Adrenal gland (tissue), 12 donors: ENCODE data around the gene DIPK2B. TPM values are rescaled to one million over a fixed set of nuclear protein-coding genes. Genes with fewer than 3 reads are reported as not detected.

Experiments used
- DNase-seq, 7 donors: peaks; one replicate each; pipeline ENCODE4 v3.0.0-alpha.2; 2019 to 2020
- H3K27ac ChIP-seq, 5 donors: fragments of 200-600 bp; sonication (generic) in 4 of 5; 1 replicate in 3 of 5; 2 replicates in 2 of 5; pipeline versions ENCODE4 v1.5.1 to v1.8.0; 2016 to 2020; ENCODE audit warnings: mild to moderate bottlenecking in 1 of 5
- H3K27me3 ChIP-seq: fragments of 200-600 bp; 2 replicates; pipeline ENCODE4 v1.8.0; 2021
- H3K36me3 ChIP-seq, 2 donors: fragments of 200-600 bp; replicated peaks in 1 of 2; 1 replicate in 1 of 2; 2 replicates in 1 of 2; pipeline versions ENCODE4 v1.5.1 to v1.8.0; 2018 to 2022
- H3K4me1 ChIP-seq, 2 donors: fragments of 200-600 bp; replicated peaks in 1 of 2; 1 replicate in 1 of 2; 2 replicates in 1 of 2; pipeline versions ENCODE4 v1.5.1 to v1.8.0; 2018 to 2021
- H3K4me3 ChIP-seq, 4 donors: fragments of 200-600 bp; sonication (generic) in 3 of 4; one replicate each; pipeline ENCODE4 v1.5.1; 2016 to 2018
- H3K9me3 ChIP-seq, 3 donors: fragments of 200-600 bp; sonication (generic) in 1 of 3; replicated peaks in 1 of 3; 1 replicate in 2 of 3; 2 replicates in 1 of 3; pipeline versions ENCODE4 v1.5.1 to v1.8.0; 2016 to 2021
- POLR2A ChIP-seq, 2 donors: fragments of 450-650 bp; IDR thresholded peaks; one replicate each; pipeline ENCODE4 v1.6.1; 2017; ENCODE audit warnings: antibody characterized with exemption in 2 of 2, mild to moderate bottlenecking in 2 of 2, moderate library complexity in 1 of 2
- WGBS, 4 donors: extraction: QIAGEN DNeasy Blood & Tissue Kit in 2 of 4; methylation state at CpG; one replicate each; pipeline versions ENCODE4 v1.1.5 to v1.1.7; 2013 to 2017; 5-methylcytosine and 5-hydroxymethylcytosine counted together
- intact Hi-C, 2 donors: fragments of 100-400 bp; cut with DNase I; formaldehyde crosslinking; loops; one replicate each; pipeline versions ENCODE4 v1.14.1 to v1.15.0; 2022 to 2023
- polyA plus RNA-seq, 3 donors: library from polyadenylated mRNA; stranded (reverse); fragments of 200-250 nt in 2 of 3; fragments of 350-450 nt in 1 of 3; fragmentation: Illumina TruSeq in 1 of 3; extraction: RNeasy Lipid Tissue Mini Kit (QIAGEN cat#74804) in 1 of 3; gene quantifications; one replicate each; pipeline ENCODE4 v1.2.3, GENCODE V29; 2013 to 2014
- total RNA-seq, 9 donors: library from RNA; depleted of rRNA in 4 of 9; stranded (reverse); fragments of >200 nt in 4 of 9; fragments of 120-200 nt in 1 of 9; fragmentation: NEBNext Ultra II Directional in 1 of 9; extraction: Animal tissue kit (Norgen Biotek cat#: 25700) in 1 of 9; gene quantifications; one replicate each; pipeline versions ENCODE4 v1.1.0 to v1.2.4, GENCODE V29; 2013 to 2023
- TF ChIP-seq, protein P1 (sequence below), 6 experiments: fragments of 450-650 bp in 4 of 6; fragments of 200-600 bp in 2 of 6; sonication (generic) in 1 of 6; IDR thresholded peaks; 1 replicate in 5 of 6; 2 replicates in 1 of 6; pipeline versions ENCODE4 v1.5.1 to v1.8.0; 2016 to 2021; ENCODE audit warnings: antibody characterized with exemption in 6 of 6, mild to moderate bottlenecking in 2 of 6, moderate library complexity in 1 of 6
- donor health status: healthy with polysubstance abuse.
- donor health status: Bipolar disorder and iron deficiency.
- donor health status: DM: yes; HTN: yes; CAD: no.
- donor health status: DM: no; HTN: no; CAD: no.
- donor health status: DM: no; HTN: no; CAD: no.
- donor health status: DM: yes; HTN: yes; CAD: no.

DIPK2B gene
- total and polyA plus RNA-seq, 12 donors = 3.5 to 14.4 (median 11.6) TPM

GRCh38 chrX:45157647-45158046 is 43.0 kb downstream of the DIPK2B start:
- H3K4me3 ChIP-seq = no peak overlapping the region
- no peaks in the 10 kb centered on the region for H3K36me3 ChIP-seq
- peaks cover 0 to 4% of the 10 kb centered on the region in 2 donors for H3K4me1 ChIP-seq
- DNase-seq = no peak
- WGBS, 4 donors = 71 to 83% methylated on average over 22 of the region's 22 CpGs; no CpG with 5 or more reads in 2 of the 4 donors
- H3K27me3 ChIP-seq = peaks cover 5% of the 10 kb centered on the region
- intact Hi-C loops = no loop called here
- no peak for TF ChIP-seq POLR2A (IDR thresholded peaks at IDR 0.05)
- TF ChIP-seq, protein P1, sequence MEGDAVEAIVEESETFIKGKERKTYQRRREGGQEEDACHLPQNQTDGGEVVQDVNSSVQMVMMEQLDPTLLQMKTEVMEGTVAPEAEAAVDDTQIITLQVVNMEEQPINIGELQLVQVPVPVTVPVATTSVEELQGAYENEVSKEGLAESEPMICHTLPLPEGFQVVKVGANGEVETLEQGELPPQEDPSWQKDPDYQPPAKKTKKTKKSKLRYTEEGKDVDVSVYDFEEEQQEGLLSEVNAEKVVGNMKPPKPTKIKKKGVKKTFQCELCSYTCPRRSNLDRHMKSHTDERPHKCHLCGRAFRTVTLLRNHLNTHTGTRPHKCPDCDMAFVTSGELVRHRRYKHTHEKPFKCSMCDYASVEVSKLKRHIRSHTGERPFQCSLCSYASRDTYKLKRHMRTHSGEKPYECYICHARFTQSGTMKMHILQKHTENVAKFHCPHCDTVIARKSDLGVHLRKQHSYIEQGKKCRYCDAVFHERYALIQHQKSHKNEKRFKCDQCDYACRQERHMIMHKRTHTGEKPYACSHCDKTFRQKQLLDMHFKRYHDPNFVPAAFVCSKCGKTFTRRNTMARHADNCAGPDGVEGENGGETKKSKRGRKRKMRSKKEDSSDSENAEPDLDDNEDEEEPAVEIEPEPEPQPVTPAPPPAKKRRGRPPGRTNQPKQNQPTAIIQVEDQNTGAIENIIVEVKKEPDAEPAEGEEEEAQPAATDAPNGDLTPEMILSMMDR (IDR thresholded peaks at IDR 0.05) = no peak
- no peaks in the 10 kb centered on the region for H3K9me3 ChIP-seq
- H3K27ac ChIP-seq = no peak overlapping the region

DNA sequence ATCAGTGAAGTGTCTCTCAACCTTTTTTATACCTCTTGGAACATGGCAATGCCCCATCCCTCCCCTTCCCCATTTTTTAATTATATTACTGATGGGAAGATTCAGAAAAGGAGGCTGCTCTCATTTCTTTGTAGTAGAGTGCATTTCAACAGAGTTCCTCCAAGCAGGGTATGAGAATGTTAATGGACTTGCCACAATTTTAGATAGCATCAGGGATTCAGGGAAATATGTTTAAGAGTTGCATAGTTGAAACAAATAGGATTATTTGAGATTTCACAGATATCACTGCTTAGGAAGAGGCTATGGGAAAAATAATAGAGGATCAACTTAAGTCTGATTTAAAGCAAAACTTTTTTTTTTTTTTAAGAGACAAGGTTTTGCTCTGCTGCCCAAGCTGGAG is 46.2 kb downstream of the DIPK2B start:
- intact Hi-C loops = no loop called here
- no peaks in the 10 kb centered on the region for H3K36me3 ChIP-seq
- H3K4me1 ChIP-seq = peaks cover 0 to 4% of the 10 kb centered on the region in 2 donors
- H3K4me3 ChIP-seq = no peak overlapping the region
- H3K9me3 ChIP-seq = no peaks in the 10 kb centered on the region
- TF ChIP-seq, protein P1 (IDR thresholded peaks at IDR 0.05) = no peak
- TF ChIP-seq POLR2A (IDR thresholded peaks at IDR 0.05) = no peak
- peaks cover 5% of the 10 kb centered on the region for H3K27me3 ChIP-seq
- no peak for DNase-seq
- H3K27ac ChIP-seq = no peak overlapping the region

- Histone ChIP-seq H3K27me3 (peaks cover 5% of the 10 kb centered on the region), H3K4me3 (no peak overlapping the region), H3K27ac (peak overlapping the region in 1 of 5 donors; percentile 49), H3K36me3 (no peaks in the 10 kb centered on the region), H3K9me3 (no peaks in the 10 kb centered on the region), H3K4me1 (peaks cover 0 to 4% of the 10 kb centered on the region in 2 donors)
- intact Hi-C loops = no loop called here
- DNase-seq = no peak
- 72 to 93% (median 83%) methylated on average over 3 to 4 of the region's 4 CpGs for WGBS, 4 donors
- TF ChIP-seq, protein P1 (IDR thresholded peaks at IDR 0.05) = no peak
- no peak for TF ChIP-seq POLR2A (IDR thresholded peaks at IDR 0.05)
Measured at GRCh38 chrX:45154033-45154360, 46.7 kb downstream of the DIPK2B start.
